Liver (tissue), 3 donors: ENCODE results near the gene RNASE4.
"Not testable (repeated sequence)": the region's sequence is repeated elsewhere in the genome, so short reads cannot be mapped to it uniquely, and the experiment has no call there.

Experiments used
- ATF3 ChIP-seq: IDR thresholded peaks from 2 replicates; pipeline ENCODE4 v1.6.1; 2016; ENCODE audit warnings: antibody characterized with exemption
- CTCF ChIP-seq: fragments of 150-350 bp; IDR thresholded peaks from 2 replicates; pipeline ENCODE4 v1.5.1; 2017; ENCODE audit warnings: improper control_type of control experiment, low read depth, low read length; ENCODE audit not compliant: missing input control
- RAD21 ChIP-seq, 2 donors: IDR thresholded peaks; 2 replicates each; pipeline ENCODE4 v1.6.1; 2016; ENCODE audit warnings: antibody characterized with exemption in 2 of 2, mild to moderate bottlenecking in 2 of 2
- SP1 ChIP-seq: IDR thresholded peaks from 2 replicates; pipeline ENCODE4 v1.6.1; 2018; ENCODE audit warnings: antibody characterized with exemption, mild to moderate bottlenecking
- YY1 ChIP-seq: IDR thresholded peaks from 2 replicates; pipeline ENCODE4 v1.6.1; 2016; ENCODE audit warnings: antibody characterized with exemption, mild to moderate bottlenecking
- ZBTB33 ChIP-seq: IDR thresholded peaks from 2 replicates; pipeline ENCODE4 v1.6.1; 2016; ENCODE audit warnings: antibody characterized with exemption
- donor health status: healthy.
- donor health status: healthy.

DNA sequence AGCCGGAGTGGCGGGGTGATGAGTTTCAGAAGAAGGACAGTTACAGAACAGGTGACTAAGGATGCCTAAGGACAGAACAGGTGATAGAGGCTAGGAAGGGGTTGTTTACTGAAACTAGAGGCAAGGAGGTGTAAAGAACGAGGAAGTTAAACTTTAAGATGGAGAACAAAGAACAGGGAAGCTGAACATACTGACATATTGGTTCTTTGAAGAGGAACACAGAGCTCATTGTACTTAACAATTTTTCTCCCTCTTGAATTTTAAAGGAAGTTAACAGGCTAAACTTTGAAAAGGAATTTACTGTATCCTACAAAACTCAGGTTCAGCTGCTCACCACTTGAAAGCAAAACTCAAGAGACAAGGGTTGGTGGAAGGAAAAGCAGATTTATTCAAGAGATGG is 41.8 kb downstream of the RNASE4 start:
- TF ChIP-seq SP1; ATF3; RAD21 (IDR thresholded peaks at IDR 0.05); YY1; ZBTB33; CTCF: not testable (repeated sequence)
